IPS-20b (cell line): ENCODE data around the gene UBC.
"Not testable (repeated sequence)": the region's sequence is repeated elsewhere in the genome, so short reads cannot be mapped to it uniquely, and the experiment has no call there.

Source experiments
- H3K27ac ChIP-seq: one replicate; pipeline ENCODE4 v1.5.1; 2013; ENCODE audit warnings: low read length
- H3K27me3 ChIP-seq: 2 replicates; pipeline ENCODE4 v1.6.1; 2013; ENCODE audit warnings: mild to moderate bottlenecking, low read length, inconsistent platforms; ENCODE audit not compliant: insufficient read depth
- H3K36me3 ChIP-seq: 2 replicates; pipeline ENCODE4 v1.6.1; 2013; ENCODE audit warnings: low read depth, mild to moderate bottlenecking, inconsistent platforms, low read length, moderate library complexity; ENCODE audit not compliant: insufficient read depth
- H3K4me1 ChIP-seq: 2 replicates; pipeline ENCODE4 v1.6.1; 2013; ENCODE audit warnings: mild to moderate bottlenecking, control low read depth, inconsistent platforms, low read length, moderate library complexity; ENCODE audit not compliant: insufficient read depth
- H3K4me3 ChIP-seq: 2 replicates; pipeline ENCODE4 v1.5.1; 2013; ENCODE audit warnings: mild to moderate bottlenecking, low read length, inconsistent platforms
- H3K9ac ChIP-seq: 2 replicates; pipeline ENCODE4 v1.6.1; 2013; ENCODE audit warnings: low read depth, mild to moderate bottlenecking, inconsistent platforms, low read length, moderate library complexity
- H3K9me3 ChIP-seq: 2 replicates; pipeline ENCODE4 v1.6.1; 2013; ENCODE audit warnings: mild to moderate bottlenecking, low read depth, low read length, inconsistent platforms; ENCODE audit not compliant: insufficient read depth

The UBC gene

GRCh38 chr12:124929649-124930419 is 15.4 kb upstream of the UBC start:
- Histone ChIP-seq H3K4me3 (no peak overlapping the region), H3K36me3 (no peaks in the 10 kb centered on the region), H3K4me1 (no peaks in the 10 kb centered on the region), H3K27me3 (no peaks in the 10 kb centered on the region), H3K9me3 (no peaks in the 10 kb centered on the region), H3K27ac (no peak overlapping the region), H3K9ac (no peak overlapping the region)

- Histone ChIP-seq H3K4me1 (peaks cover 2% of the 10 kb centered on the region; the same call in 1 of the 2 replicates), H3K9ac (no peak overlapping the region), H3K27ac (no peak overlapping the region), H3K36me3 (no peaks in the 10 kb centered on the region), H3K9me3 (no peaks in the 10 kb centered on the region), H3K4me3 (no peak overlapping the region), H3K27me3 (no peaks in the 10 kb centered on the region)
Measured at GRCh38 chr12:124928912-124929530, 14.6 kb upstream of the UBC start.

- H3K9me3 ChIP-seq: no peaks in the 10 kb centered on the region
- peaks cover 4% of the 10 kb centered on the region; the same call in 1 of the 2 replicates for H3K4me1 ChIP-seq
- H3K9ac ChIP-seq: no peak overlapping the region
- peak overlapping the region; percentile 99 for H3K4me3 ChIP-seq
- H3K27me3 ChIP-seq: no peaks in the 10 kb centered on the region
- no peak overlapping the region for H3K27ac ChIP-seq
- H3K36me3 ChIP-seq: no peaks in the 10 kb centered on the region
Measured at GRCh38 chr12:124928095-124928911, 13.9 kb upstream of the UBC start.

GRCh38 chr12:124927201-124928094 is 13.0 kb upstream of the UBC start:
- Histone ChIP-seq H3K9ac (peak overlapping the region; percentile 88), H3K27ac (peak overlapping the region; percentile 77), H3K36me3 (no peaks in the 10 kb centered on the region), H3K4me3 (peak overlapping the region; percentile 99), H3K9me3 (no peaks in the 10 kb centered on the region), H3K4me1 (peaks cover 4% of the 10 kb centered on the region; the same call in 1 of the 2 replicates), H3K27me3 (no peaks in the 10 kb centered on the region)

GRCh38 chr12:124925782-124926181 is 11.3 kb upstream of the UBC start:
- not testable (repeated sequence) for H3K4me3 ChIP-seq, H3K27ac ChIP-seq, H3K27me3 ChIP-seq, H3K9me3 ChIP-seq, H3K36me3 ChIP-seq, H3K9ac ChIP-seq
- peaks cover 17% of the 10 kb centered on the region for H3K4me1 ChIP-seq

- Histone ChIP-seq H3K9ac (no peak overlapping the region), H3K9me3 (no peaks in the 10 kb centered on the region), H3K4me1 (peaks cover 22% of the 10 kb centered on the region), H3K27ac (no peak overlapping the region), H3K4me3 (no peak overlapping the region), H3K36me3 (no peaks in the 10 kb centered on the region), H3K27me3 (no peaks in the 10 kb centered on the region)
Measured at GRCh38 chr12:124925117-124925516, 10.7 kb upstream of the UBC start.

- no peaks in the 10 kb centered on the region for H3K36me3 ChIP-seq
- H3K9me3 ChIP-seq: no peaks in the 10 kb centered on the region
- H3K4me1 ChIP-seq: peaks cover 31% of the 10 kb centered on the region
- no peaks in the 10 kb centered on the region for H3K27me3 ChIP-seq
- H3K27ac ChIP-seq: peak overlapping the region; percentile 40
- peak overlapping the region; percentile 42; the same call in 1 of the 2 replicates for H3K4me3 ChIP-seq
- peak overlapping the region; percentile 49; the same call in 1 of the 2 replicates for H3K9ac ChIP-seq
Measured at GRCh38 chr12:124923905-124924734, 9.7 kb upstream of the UBC start.

- Histone ChIP-seq H3K27ac (peak overlapping the region; percentile 77), H3K9me3 (no peaks in the 10 kb centered on the region), H3K36me3 (no peaks in the 10 kb centered on the region), H3K4me1 (peaks cover 44% of the 10 kb centered on the region), H3K9ac (peak overlapping the region; percentile 74; the same call in 1 of the 2 replicates), H3K27me3 (no peaks in the 10 kb centered on the region), H3K4me3 (peak overlapping the region; percentile 70)
Measured at GRCh38 chr12:124921200-124922031, 7.0 kb upstream of the UBC start.

- Histone ChIP-seq H3K9ac (peak overlapping the region; percentile 74), H3K4me3 (peak overlapping the region; percentile 70), H3K9me3 (no peaks in the 10 kb centered on the region), H3K36me3 (no peaks in the 10 kb centered on the region), H3K27me3 (no peaks in the 10 kb centered on the region), H3K4me1 (peaks cover 52% of the 10 kb centered on the region), H3K27ac (peak overlapping the region; percentile 77)
Measured at GRCh38 chr12:124920353-124920935, 6.0 kb upstream of the UBC start.
